BJ (cell line): ENCODE data around the gene APCDD1. TPM values are rescaled to one million over a fixed set of nuclear protein-coding genes. Genes with fewer than 3 reads are reported as not detected.

ENCODE experiments used
- CTCF ChIA-PET: fragments of 350-600 bp; formaldehyde crosslinking; extraction: SDS; loops from one replicate; lab custom pipeline; 2021; ENCODE audit warnings: antibody characterized with exemption, inconsistent platforms; lab: Yijun Ruan, JAX
- POLR2A ChIA-PET: fragments of 300-600 bp; sonication (Branson Sonifier 250); formaldehyde crosslinking; extraction: SDS; loops from one replicate; lab custom pipeline; 2021; ENCODE audit warnings: antibody characterized with exemption; lab: Charles Lee
- DNase-seq: peaks from one replicate; pipeline ENCODE4 v3.0.0-alpha.2; 2011; ENCODE audit warnings: low read depth
- H3K27me3 ChIP-seq: 2 replicates; pipeline ENCODE4 v1.6.0; 2011; ENCODE audit warnings: low read length; ENCODE audit not compliant: control insufficient read depth, insufficient read depth
- H3K36me3 ChIP-seq: 2 replicates; pipeline ENCODE4 v1.5.1; 2011; ENCODE audit warnings: low read length; ENCODE audit not compliant: control insufficient read depth, insufficient read depth
- H3K4me3 ChIP-seq: 2 replicates; pipeline ENCODE4 v1.5.1; 2011; ENCODE audit warnings: low read depth, mild to moderate bottlenecking, control low read depth, low read length
- CTCF ChIP-seq: IDR thresholded peaks from 2 replicates; pipeline ENCODE4 v1.5.1; 2011; ENCODE audit warnings: low read depth, mild to moderate bottlenecking, control low read depth, inconsistent platforms, low read length, moderate library complexity; ENCODE audit not compliant: insufficient read depth
- polyA plus RNA-seq: library from polyadenylated mRNA; depleted of rRNA; stranded (reverse); fragments of >200 nt; gene quantifications from 2 replicates; pipeline ENCODE4 v1.2.3, GENCODE V29; 2011

The APCDD1 gene
- polyA plus RNA-seq, 1 experiment: 32.4 TPM

- TF ChIP-seq CTCF: no peak
- Histone ChIP-seq H3K27me3 (peaks cover 1% of the 10 kb centered on the region), H3K4me3 (no peak overlapping the region), H3K36me3 (no peaks in the 10 kb centered on the region; the same call in 1 of the 2 replicates)
- POLR2A ChIA-PET: no interaction called here
- no peak for DNase-seq
- CTCF ChIA-PET: interaction anchor here (1.1 kb wide), 1 partner anchor 19 kb away, joined by 3 read pairs; no protein-coding TSS in a partner anchor
Measured at GRCh38 chr18:10473132-10473531, 18.7 kb downstream of the APCDD1 start.

GRCh38 chr18:10474309-10474708, 19.9 kb downstream of the APCDD1 start:
- peaks cover 5% of the 10 kb centered on the region for H3K27me3 ChIP-seq
- CTCF ChIA-PET: interaction anchor here (1.1 kb wide), 1 partner anchor 17 kb away, joined by 3 read pairs; no protein-coding TSS in a partner anchor
- no peak for DNase-seq
- TF ChIP-seq CTCF: no peak
- H3K4me3 ChIP-seq: no peak overlapping the region
- POLR2A ChIA-PET: no interaction called here
- no peaks in the 10 kb centered on the region; the same call in none of the 2 replicates for H3K36me3 ChIP-seq

- H3K4me3 ChIP-seq: no peak overlapping the region
- CTCF ChIA-PET: no interaction called here
- POLR2A ChIA-PET: interaction anchor here (0.6 kb wide), 1 partner anchor 800 kb away, joined by 3 read pairs; no protein-coding TSS in a partner anchor
- H3K27me3 ChIP-seq: peaks cover 7% of the 10 kb centered on the region
- H3K36me3 ChIP-seq: no peaks in the 10 kb centered on the region; the same call in none of the 2 replicates
- no peak for TF ChIP-seq CTCF
- DNase-seq: no peak
Measured at GRCh38 chr18:10475276-10475653, 20.8 kb downstream of the APCDD1 start.

GRCh38 chr18:10475654-10476291, 21.3 kb downstream of the APCDD1 start:
- CTCF ChIA-PET: no interaction called here
- DNase-seq: no peak

More at GRCh38 chr18:10475654-10476291, 21.3 kb downstream of the APCDD1 start:
- Histone ChIP-seq H3K27me3 (peaks cover 7% of the 10 kb centered on the region), H3K4me3 (no peak overlapping the region), H3K36me3 (no peaks in the 10 kb centered on the region; the same call in 1 of the 2 replicates)
- POLR2A ChIA-PET: no interaction called here
- no peak for TF ChIP-seq CTCF
